Astrocyte (in vitro differentiated cells and primary cell): ENCODE measurements around the gene GARIN5B.

Source experiments
- EZH2 ChIP-seq: IDR thresholded peaks from 2 replicates; pipeline ENCODE4 v1.6.1; 2012; ENCODE audit warnings: mild to moderate bottlenecking, low read length, inconsistent platforms; ENCODE audit not compliant: insufficient read depth
- TF ChIP-seq, protein P1 (sequence below): IDR thresholded peaks from 2 replicates; pipeline ENCODE4 v1.5.1; 2011; ENCODE audit warnings: low read depth, mild to moderate bottlenecking, inconsistent platforms, low read length, moderate library complexity; ENCODE audit not compliant: insufficient read depth

DNA sequence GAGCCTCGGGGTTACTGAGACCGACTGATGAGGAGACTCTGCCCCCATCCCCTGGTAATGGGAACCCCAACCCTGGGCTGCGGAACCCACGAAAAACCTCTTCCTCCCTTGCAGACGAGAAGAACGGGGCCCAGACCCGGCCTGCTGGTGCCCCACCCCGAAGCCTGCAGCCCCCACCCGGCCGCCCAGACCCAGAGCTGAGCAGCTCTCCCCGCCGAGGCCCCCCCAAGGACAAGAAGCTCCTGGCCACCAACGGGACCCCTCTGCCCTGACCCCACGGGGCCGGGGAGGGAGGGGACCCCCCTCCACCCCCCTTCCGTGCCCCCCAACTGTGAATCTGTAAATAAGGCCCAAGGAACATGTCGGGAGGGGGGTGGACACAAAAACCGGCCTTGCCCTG is 51.3 kb downstream of the GARIN5B start:
- TF ChIP-seq EZH2, result no peak
- TF ChIP-seq, protein P1, sequence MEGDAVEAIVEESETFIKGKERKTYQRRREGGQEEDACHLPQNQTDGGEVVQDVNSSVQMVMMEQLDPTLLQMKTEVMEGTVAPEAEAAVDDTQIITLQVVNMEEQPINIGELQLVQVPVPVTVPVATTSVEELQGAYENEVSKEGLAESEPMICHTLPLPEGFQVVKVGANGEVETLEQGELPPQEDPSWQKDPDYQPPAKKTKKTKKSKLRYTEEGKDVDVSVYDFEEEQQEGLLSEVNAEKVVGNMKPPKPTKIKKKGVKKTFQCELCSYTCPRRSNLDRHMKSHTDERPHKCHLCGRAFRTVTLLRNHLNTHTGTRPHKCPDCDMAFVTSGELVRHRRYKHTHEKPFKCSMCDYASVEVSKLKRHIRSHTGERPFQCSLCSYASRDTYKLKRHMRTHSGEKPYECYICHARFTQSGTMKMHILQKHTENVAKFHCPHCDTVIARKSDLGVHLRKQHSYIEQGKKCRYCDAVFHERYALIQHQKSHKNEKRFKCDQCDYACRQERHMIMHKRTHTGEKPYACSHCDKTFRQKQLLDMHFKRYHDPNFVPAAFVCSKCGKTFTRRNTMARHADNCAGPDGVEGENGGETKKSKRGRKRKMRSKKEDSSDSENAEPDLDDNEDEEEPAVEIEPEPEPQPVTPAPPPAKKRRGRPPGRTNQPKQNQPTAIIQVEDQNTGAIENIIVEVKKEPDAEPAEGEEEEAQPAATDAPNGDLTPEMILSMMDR, result no peak
